Renal cortical epithelial cell (primary cell): ENCODE data around the gene RBM6. TPM values are rescaled to one million over a fixed set of nuclear protein-coding genes. Genes with fewer than 3 reads are reported as not detected.
A peak's percentile ranks its signal among the peaks of the same experiment; 100 is the strongest.
"Not testable (repeated sequence)": the region's sequence is repeated elsewhere in the genome, so short reads cannot be mapped to it uniquely, and the experiment has no call there.

Experiments used
- DNase-seq: peaks from one replicate; pipeline ENCODE4 v3.0.0-alpha.2; 2011; ENCODE audit warnings: low read depth
- total RNA-seq: library from RNA; depleted of rRNA; stranded (reverse); fragments of >200 nt; gene quantifications from 2 replicates; pipeline ENCODE4 v1.2.3, GENCODE V29; 2014

RBM6 gene
- total RNA-seq, result 26.6 and 58.4 TPM in 2 replicates

- peak; percentile 94 for DNase-seq
Measured at GRCh38 chr3:49939858-49940666, at the start of gene RBM6. RBM6 (plus strand) TSS chr3:49940150; CDS start chr3:49962642, 22,492 bp downstream.

- DNase-seq, result no peak
Measured at GRCh38 chr3:49895791-49896190, 44.2 kb upstream of the RBM6 start.

- no peak for DNase-seq
Measured at GRCh38 chr3:49896345-49896744, 43.6 kb upstream of the RBM6 start.

- no peak for DNase-seq
Measured at GRCh38 chr3:49898991-49899390, 41.0 kb upstream of the RBM6 start.

GRCh38 chr3:49899815-49900214 is 40.1 kb upstream of the RBM6 start:
- DNase-seq, result no peak

GRCh38 chr3:49900491-49901153 is 39.3 kb upstream of the RBM6 start:
- peak; percentile 88 for DNase-seq

- DNase-seq, result no peak
Measured at GRCh38 chr3:49901366-49902339, 38.3 kb upstream of the RBM6 start.

- no peak for DNase-seq
Measured at GRCh38 chr3:49902511-49903345, 37.2 kb upstream of the RBM6 start.

GRCh38 chr3:49903451-49904424 is 36.2 kb upstream of the RBM6 start, which contains the start of gene MST1R:
MST1R (minus strand) TSS chr3:49903873; CDS start chr3:49903609, 264 bp downstream.
- peak; percentile 36 for DNase-seq

GRCh38 chr3:49904448-49904847 is 35.5 kb upstream of the RBM6 start:
- not testable (repeated sequence) for DNase-seq

GRCh38 chr3:49906073-49906743 is 33.7 kb upstream of the RBM6 start:
- peak; percentile 35 for DNase-seq

GRCh38 chr3:49908373-49909199 is 31.4 kb upstream of the RBM6 start:
- DNase-seq, result no peak

GRCh38 chr3:49910409-49911123 is 29.4 kb upstream of the RBM6 start:
- DNase-seq, result no peak

GRCh38 chr3:49911124-49911420 is 28.9 kb upstream of the RBM6 start:
- DNase-seq, result no peak

GRCh38 chr3:49911611-49912010 is 28.3 kb upstream of the RBM6 start:
- DNase-seq, result no peak

GRCh38 chr3:49912881-49913281 is 27.1 kb upstream of the RBM6 start:
- DNase-seq, result no peak

- no peak for DNase-seq
Measured at GRCh38 chr3:49914906-49915305, 25.0 kb upstream of the RBM6 start.

GRCh38 chr3:49916686-49917085 is 23.3 kb upstream of the RBM6 start:
- DNase-seq, result no peak
